ENCODE data around the gene ERCC2.

Gene ERCC2

DNA sequence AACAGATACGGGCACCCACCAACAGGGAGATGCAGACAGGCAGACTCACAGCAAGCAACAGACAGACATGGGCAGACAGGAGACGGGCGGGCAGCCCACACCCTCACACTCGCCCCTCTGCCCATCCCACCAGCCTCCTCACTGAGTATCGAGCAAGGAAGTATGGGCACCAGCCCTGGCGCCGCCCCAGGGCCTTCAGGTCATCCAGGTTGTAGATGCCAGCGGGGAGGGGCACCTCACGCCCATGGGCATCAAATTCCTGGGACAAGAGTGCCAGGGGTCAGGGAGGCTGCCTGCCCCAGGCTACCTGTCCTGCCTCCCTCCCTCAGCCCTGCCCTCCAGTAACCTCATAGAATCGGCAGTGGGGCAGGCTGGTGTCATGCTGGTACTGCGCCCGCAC is 5.7 kb downstream of the ERCC2 start:
- Histone ChIP-seq H3K9me3 (ENCODE audit: control insufficient read depth, insufficient read depth, low read depth, low read length) (no peaks in the 10 kb centered on the region), H3K4me3 (ENCODE audit: low read depth, low read length) (no peak overlapping the region), H3K27me3 (ENCODE audit: control insufficient read depth, insufficient read depth, low read length) (no peaks in the 10 kb centered on the region), H3K9ac (ENCODE audit: low read length) (no peak overlapping the region), H3K27ac (ENCODE audit: low read depth, low read length) (no peak overlapping the region), H3K4me1 (ENCODE audit: control insufficient read depth, insufficient read depth, low read length) (no peaks in the 10 kb centered on the region), H3K36me3 (ENCODE audit: control insufficient read depth, insufficient read depth, low read length) (peaks cover 68% of the 10 kb centered on the region)

DNA sequence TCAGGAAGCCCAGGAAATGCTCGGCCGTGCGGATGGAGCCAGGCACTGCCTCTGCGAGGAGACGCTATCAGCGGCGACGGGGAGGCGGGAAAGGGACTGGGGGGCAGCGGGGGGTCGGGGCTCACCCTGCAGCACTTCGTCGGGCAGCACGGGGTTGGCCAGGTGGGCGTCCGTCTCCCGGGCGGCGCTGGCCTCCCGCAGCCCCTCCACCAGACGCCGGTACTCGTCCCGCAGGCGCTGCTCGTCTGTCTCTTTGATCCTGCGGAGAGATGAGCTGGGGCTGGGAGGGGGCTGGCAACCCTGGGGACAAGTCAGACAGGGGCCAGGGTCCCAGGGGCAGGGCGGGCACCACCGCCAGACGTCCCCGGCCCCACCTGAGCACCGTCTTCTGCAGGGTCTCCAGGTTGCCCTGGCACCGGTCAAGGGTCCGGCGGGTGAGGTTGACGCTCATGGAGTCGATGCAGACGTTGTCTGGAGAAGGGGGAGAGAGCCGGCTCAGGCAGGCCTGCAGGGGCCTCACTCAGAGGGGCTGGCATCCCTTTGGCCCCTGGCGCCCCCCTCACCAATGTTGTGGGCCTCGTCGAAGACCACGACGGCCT is 6.4 kb downstream of the ERCC2 start:
- Histone ChIP-seq H3K36me3 (ENCODE audit: control insufficient read depth, insufficient read depth, low read length) (peaks cover 75% of the 10 kb centered on the region), H3K9ac (ENCODE audit: low read length) (no peak overlapping the region), H3K27me3 (ENCODE audit: control insufficient read depth, insufficient read depth, low read length) (no peaks in the 10 kb centered on the region), H3K9me3 (ENCODE audit: control insufficient read depth, insufficient read depth, low read depth, low read length) (no peaks in the 10 kb centered on the region), H3K4me3 (ENCODE audit: low read depth, low read length) (no peak overlapping the region), H3K4me1 (ENCODE audit: control insufficient read depth, insufficient read depth, low read length) (no peaks in the 10 kb centered on the region), H3K27ac (ENCODE audit: low read depth, low read length) (no peak overlapping the region)

DNA sequence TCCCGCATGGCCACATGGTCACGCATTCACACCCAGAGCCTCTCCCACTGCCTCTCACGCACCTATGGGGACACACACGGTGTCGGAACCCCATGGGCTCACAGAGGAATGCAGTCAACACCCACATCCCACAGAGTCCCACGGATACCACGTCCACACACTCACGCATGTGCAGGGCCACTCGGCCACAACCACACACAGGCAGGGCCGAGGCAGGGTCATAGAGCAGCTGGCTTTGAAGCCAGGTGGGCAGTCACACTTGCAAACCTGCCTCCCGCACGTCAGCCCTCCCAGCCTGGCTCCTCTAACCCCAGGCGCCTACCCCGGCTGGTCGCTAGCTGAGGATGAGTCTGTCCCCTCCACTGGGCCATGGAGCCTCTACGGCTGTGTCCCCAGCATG is 8.1 kb downstream of the ERCC2 start:
- Histone ChIP-seq H3K9ac (ENCODE audit: low read length) (no peak overlapping the region), H3K4me3 (ENCODE audit: low read depth, low read length) (no peak overlapping the region), H3K36me3 (ENCODE audit: control insufficient read depth, insufficient read depth, low read length) (peaks cover 76% of the 10 kb centered on the region), H3K27ac (ENCODE audit: low read depth, low read length) (no peak overlapping the region), H3K4me1 (ENCODE audit: control insufficient read depth, insufficient read depth, low read length) (no peaks in the 10 kb centered on the region), H3K27me3 (ENCODE audit: control insufficient read depth, insufficient read depth, low read length) (no peaks in the 10 kb centered on the region), H3K9me3 (ENCODE audit: control insufficient read depth, insufficient read depth, low read depth, low read length) (no peaks in the 10 kb centered on the region)

DNA sequence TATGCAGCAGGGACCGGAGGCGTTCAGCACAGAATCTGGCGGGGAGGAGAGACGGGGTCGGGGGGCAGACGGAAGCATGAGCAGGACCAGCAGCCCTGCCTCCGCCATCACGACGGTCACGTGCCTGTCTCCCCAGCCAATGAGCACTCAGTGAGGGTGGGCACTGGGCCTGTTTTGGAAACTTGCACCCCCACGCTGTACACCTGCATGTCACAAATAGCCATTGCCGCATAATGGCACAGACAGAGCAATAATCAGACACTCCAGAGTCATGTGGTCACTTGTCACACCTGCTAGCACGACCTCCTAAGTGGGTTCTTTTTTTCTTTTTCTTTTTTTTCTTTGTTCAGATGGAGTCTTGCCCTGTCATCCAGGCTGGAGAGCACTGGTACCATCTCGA is 8.8 kb downstream of the ERCC2 start:
- Histone ChIP-seq H3K4me3 (ENCODE audit: low read depth, low read length) (no peak overlapping the region), H3K27ac (ENCODE audit: low read depth, low read length) (no peak overlapping the region), H3K36me3 (ENCODE audit: control insufficient read depth, insufficient read depth, low read length) (peaks cover 82% of the 10 kb centered on the region)

DNA sequence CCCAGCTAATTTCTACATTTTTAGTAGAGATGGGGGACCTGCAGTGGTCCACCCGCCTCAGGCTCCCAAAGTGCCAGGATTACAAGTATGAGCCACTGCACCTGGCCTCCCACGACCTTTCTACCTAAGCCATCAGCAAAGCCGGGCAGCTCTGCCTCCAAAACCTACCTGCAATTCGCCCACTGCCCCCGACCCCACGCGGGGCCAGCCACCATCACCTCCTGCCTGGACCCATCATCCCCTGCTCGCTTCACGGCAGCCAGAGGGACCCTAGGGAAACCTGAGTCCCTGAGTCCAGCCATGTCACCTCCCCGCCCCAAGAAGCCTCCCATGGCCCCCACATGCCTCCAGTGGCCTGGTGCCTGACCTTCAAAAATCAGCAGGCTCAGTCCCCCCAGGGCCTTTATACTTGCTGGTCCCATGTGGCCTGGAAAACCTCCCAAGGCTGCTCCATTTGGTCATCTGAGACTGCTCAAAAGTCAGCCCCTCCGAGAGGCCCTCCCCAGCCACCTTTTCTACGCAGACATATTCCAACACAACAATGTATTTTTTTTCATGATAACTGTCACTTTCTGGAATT is 12.1 kb downstream of the ERCC2 start:
- H3K4me3 ChIP-seq (ENCODE audit: low read depth, low read length): no peak overlapping the region
- H3K27ac ChIP-seq (ENCODE audit: low read depth, low read length): no peak overlapping the region

More for the DNA sequence above, 8.8 kb downstream of the ERCC2 start:
- Histone ChIP-seq H3K9me3 (ENCODE audit: control insufficient read depth, insufficient read depth, low read depth, low read length) (no peaks in the 10 kb centered on the region), H3K27me3 (ENCODE audit: control insufficient read depth, insufficient read depth, low read length) (no peaks in the 10 kb centered on the region), H3K9ac (ENCODE audit: low read length) (no peak overlapping the region), H3K4me1 (ENCODE audit: control insufficient read depth, insufficient read depth, low read length) (no peaks in the 10 kb centered on the region)

DNA sequence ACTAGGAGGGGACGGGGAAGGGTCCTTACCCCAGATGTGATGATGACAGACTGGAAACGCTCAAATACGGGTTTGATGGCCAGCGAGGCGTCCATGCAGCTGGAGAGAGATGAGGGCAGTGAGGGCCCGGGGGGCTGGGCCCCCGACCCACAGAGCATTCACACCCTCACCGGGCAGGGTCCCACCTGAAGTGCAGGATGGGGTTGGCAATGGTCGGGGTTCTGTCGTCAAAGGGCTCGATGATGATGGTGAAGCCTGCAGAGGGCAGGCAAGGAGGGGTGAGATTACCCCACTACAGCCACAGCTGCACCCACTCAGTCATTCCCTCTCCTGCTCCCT is 13.0 kb downstream of the ERCC2 start:
- Histone ChIP-seq H3K9me3 (ENCODE audit: control insufficient read depth, insufficient read depth, low read depth, low read length) (no peaks in the 10 kb centered on the region), H3K27me3 (ENCODE audit: control insufficient read depth, insufficient read depth, low read length) (no peaks in the 10 kb centered on the region), H3K9ac (ENCODE audit: low read length) (no peak overlapping the region), H3K4me3 (ENCODE audit: low read depth, low read length) (no peak overlapping the region), H3K27ac (ENCODE audit: low read depth, low read length) (no peak overlapping the region), H3K4me1 (ENCODE audit: control insufficient read depth, insufficient read depth, low read length) (no peaks in the 10 kb centered on the region), H3K36me3 (ENCODE audit: control insufficient read depth, insufficient read depth, low read length) (peaks cover 86% of the 10 kb centered on the region)

More for the DNA sequence above, 12.1 kb downstream of the ERCC2 start:
- no peak overlapping the region for H3K9ac ChIP-seq (ENCODE audit: low read length)
- H3K4me1 ChIP-seq (ENCODE audit: control insufficient read depth, insufficient read depth, low read length): no peaks in the 10 kb centered on the region
- H3K36me3 ChIP-seq (ENCODE audit: control insufficient read depth, insufficient read depth, low read length): peaks cover 86% of the 10 kb centered on the region
- no peaks in the 10 kb centered on the region for H3K9me3 ChIP-seq (ENCODE audit: control insufficient read depth, insufficient read depth, low read depth, low read length)
- no peaks in the 10 kb centered on the region for H3K27me3 ChIP-seq (ENCODE audit: control insufficient read depth, insufficient read depth, low read length)

DNA sequence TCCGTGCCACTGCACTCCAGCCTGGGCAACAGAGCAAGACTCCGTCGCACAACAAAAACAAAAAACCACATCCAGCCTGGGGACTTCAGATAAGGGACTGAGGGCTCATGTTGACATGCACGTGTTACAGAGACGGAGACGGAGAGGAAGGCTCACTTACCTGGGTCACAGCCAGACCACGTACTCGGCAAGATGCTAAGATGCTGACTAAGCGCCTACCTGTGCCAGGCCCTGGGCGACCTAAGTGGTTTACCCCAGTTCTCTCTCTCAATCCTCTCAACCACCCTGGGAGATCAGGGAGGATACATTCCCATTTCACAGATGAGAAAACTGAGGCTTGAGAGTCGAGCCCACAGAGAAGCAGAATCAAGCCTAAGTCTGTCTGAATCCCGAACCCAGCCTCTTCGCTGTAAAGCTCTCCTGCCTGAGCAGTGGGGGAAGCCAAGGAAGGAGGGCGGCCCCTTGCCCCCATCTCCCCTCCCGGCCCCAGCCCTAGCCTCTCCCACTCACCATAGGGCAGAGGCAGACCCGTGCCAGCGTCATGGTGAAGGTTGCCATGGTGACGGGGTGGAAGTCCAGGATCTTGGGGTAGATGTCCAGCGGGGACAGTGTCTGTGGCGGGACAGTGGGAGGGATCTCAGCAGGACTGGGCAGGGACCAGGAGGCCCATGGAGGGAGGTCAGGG is 13.5 kb downstream of the ERCC2 start:
- Histone ChIP-seq H3K36me3 (ENCODE audit: control insufficient read depth, insufficient read depth, low read length) (peaks cover 86% of the 10 kb centered on the region), H3K9me3 (ENCODE audit: control insufficient read depth, insufficient read depth, low read depth, low read length) (no peaks in the 10 kb centered on the region), H3K9ac (ENCODE audit: low read length) (no peak overlapping the region)

DNA sequence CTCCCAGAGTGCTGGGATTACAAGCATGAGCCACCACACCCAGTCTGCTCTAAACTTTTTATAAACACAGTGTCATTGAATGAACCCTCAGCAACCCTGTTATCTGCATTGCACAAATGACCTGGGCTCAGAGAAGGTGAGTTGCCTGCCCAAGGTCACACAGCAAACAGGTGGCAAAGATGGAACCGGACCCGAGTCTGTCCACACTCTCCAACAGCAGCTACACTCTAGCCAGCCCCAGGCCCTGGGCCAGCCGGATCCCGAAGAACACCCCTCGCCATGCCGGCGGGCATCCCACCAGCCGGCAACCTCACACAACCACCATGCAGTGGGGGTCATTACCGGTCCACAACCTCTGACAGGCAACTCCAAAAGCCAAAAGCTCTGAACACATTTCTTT is 14.5 kb downstream of the ERCC2 start:
- Histone ChIP-seq H3K4me3 (ENCODE audit: low read depth, low read length) (no peak overlapping the region), H3K4me1 (ENCODE audit: control insufficient read depth, insufficient read depth, low read length) (no peaks in the 10 kb centered on the region), H3K36me3 (ENCODE audit: control insufficient read depth, insufficient read depth, low read length) (peaks cover 86% of the 10 kb centered on the region), H3K27ac (ENCODE audit: low read depth, low read length) (no peak overlapping the region), H3K9ac (ENCODE audit: low read length) (no peak overlapping the region), H3K27me3 (ENCODE audit: control insufficient read depth, insufficient read depth, low read length) (no peaks in the 10 kb centered on the region), H3K9me3 (ENCODE audit: control insufficient read depth, insufficient read depth, low read depth, low read length) (no peaks in the 10 kb centered on the region)

More for the DNA sequence above, 13.5 kb downstream of the ERCC2 start:
- H3K4me1 ChIP-seq (ENCODE audit: control insufficient read depth, insufficient read depth, low read length): no peaks in the 10 kb centered on the region
- no peak overlapping the region for H3K27ac ChIP-seq (ENCODE audit: low read depth, low read length)
- no peak overlapping the region for H3K4me3 ChIP-seq (ENCODE audit: low read depth, low read length)
- no peaks in the 10 kb centered on the region for H3K27me3 ChIP-seq (ENCODE audit: control insufficient read depth, insufficient read depth, low read length)

DNA sequence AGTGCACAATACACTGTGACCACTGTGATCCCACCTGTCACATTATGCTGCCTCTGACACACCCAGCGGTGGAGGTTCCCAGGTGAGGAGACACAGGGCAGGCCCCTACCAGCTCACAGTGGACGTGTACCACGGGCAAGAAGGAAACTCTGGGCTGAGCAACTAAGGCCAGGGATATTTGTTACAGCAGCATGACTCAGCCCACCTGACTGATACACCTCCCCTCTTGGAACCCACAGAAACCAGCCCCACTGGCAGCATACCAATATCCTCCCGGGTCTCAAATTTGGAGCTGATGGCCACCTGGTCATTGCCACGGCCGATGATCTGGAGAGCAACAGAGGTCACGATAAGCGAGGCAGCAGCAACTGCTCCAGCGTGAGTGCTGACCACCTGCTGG is 15.0 kb downstream of the ERCC2 start:
- H3K9me3 ChIP-seq (ENCODE audit: control insufficient read depth, insufficient read depth, low read depth, low read length): no peaks in the 10 kb centered on the region
- no peak overlapping the region for H3K4me3 ChIP-seq (ENCODE audit: low read depth, low read length)
- H3K27me3 ChIP-seq (ENCODE audit: control insufficient read depth, insufficient read depth, low read length): no peaks in the 10 kb centered on the region
- peaks cover 91% of the 10 kb centered on the region for H3K36me3 ChIP-seq (ENCODE audit: control insufficient read depth, insufficient read depth, low read length)
- H3K9ac ChIP-seq (ENCODE audit: low read length): no peak overlapping the region
- H3K4me1 ChIP-seq (ENCODE audit: control insufficient read depth, insufficient read depth, low read length): no peaks in the 10 kb centered on the region
- no peak overlapping the region for H3K27ac ChIP-seq (ENCODE audit: low read depth, low read length)

DNA sequence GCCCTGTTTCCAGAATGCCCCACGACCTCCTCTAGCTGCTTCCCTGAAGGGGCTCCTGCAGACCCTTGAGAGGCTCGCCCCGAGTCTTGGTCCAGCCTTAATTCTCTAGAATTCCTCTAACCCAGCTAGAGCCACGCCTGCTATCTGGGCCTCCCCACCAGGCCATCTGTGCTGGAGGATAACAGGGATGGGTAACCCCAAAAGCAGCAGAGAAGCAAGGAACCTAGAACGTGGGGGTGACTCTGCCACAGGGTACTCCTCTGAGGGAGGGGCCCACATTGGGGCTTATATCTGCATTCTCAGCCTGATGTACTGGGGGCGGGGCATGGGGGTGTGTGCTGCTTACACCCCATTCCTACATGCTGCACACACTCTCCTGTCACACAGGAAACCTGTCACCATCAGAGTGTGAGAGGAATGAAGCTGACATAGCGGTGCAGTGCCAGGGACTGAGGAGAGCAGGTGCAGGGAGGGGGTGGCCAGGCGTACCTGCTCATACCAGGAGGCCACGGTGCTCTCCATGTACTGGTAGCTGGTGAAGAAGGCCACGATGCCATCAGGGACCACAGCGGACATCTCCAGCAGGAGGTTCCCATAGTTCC is 16.0 kb downstream of the ERCC2 start:
- Histone ChIP-seq H3K9me3 (ENCODE audit: control insufficient read depth, insufficient read depth, low read depth, low read length) (no peaks in the 10 kb centered on the region), H3K36me3 (ENCODE audit: control insufficient read depth, insufficient read depth, low read length) (peaks cover 95% of the 10 kb centered on the region), H3K4me3 (ENCODE audit: low read depth, low read length) (no peak overlapping the region), H3K4me1 (ENCODE audit: control insufficient read depth, insufficient read depth, low read length) (no peaks in the 10 kb centered on the region), H3K27ac (ENCODE audit: low read depth, low read length) (no peak overlapping the region), H3K27me3 (ENCODE audit: control insufficient read depth, insufficient read depth, low read length) (no peaks in the 10 kb centered on the region), H3K9ac (ENCODE audit: low read length) (no peak overlapping the region)

Data from HUES6 (cell line).